Parathyroid adenoma (tissue), 2 donors: ENCODE measurements around the gene KIDINS220.

Experiments used
- H2AFZ ChIP-seq: fragments of 300-600 bp; sonication (generic); one replicate; pipeline ENCODE4 v1.7.0; 2017; ENCODE audit warnings: antibody characterized with exemption, mild to moderate bottlenecking
- H3K27ac ChIP-seq: fragments of 300-600 bp; sonication (generic); one replicate; pipeline ENCODE4 v1.7.0; 2017
- H3K27me3 ChIP-seq: fragments of 300-600 bp; sonication (generic); one replicate; pipeline ENCODE4 v1.7.0; 2017; ENCODE audit warnings: low read length; ENCODE audit not compliant: control insufficient read depth, insufficient read depth
- H3K36me3 ChIP-seq: fragments of 300-600 bp; sonication (generic); one replicate; pipeline ENCODE4 v1.7.0; 2017; ENCODE audit warnings: low read length; ENCODE audit not compliant: control insufficient read depth, insufficient read depth
- H3K4me1 ChIP-seq: fragments of 300-600 bp; sonication (generic); one replicate; pipeline ENCODE4 v1.7.0; 2017; ENCODE audit warnings: control low read depth
- H3K4me2 ChIP-seq: fragments of 300-600 bp; sonication (generic); one replicate; pipeline ENCODE4 v1.7.0; 2017; ENCODE audit warnings: low read length
- H3K4me3 ChIP-seq: fragments of 300-600 bp; sonication (generic); one replicate; pipeline ENCODE4 v1.7.0; 2017; ENCODE audit warnings: low read depth, low read length
- H3K79me2 ChIP-seq: fragments of 300-600 bp; sonication (generic); one replicate; pipeline ENCODE4 v1.7.0; 2017; ENCODE audit warnings: control low read depth
- H3K9ac ChIP-seq: fragments of 300-600 bp; sonication (generic); one replicate; pipeline ENCODE4 v1.7.0; 2017; ENCODE audit warnings: mild to moderate bottlenecking
- H3K9me3 ChIP-seq: fragments of 300-600 bp; sonication (generic); one replicate; pipeline ENCODE4 v1.7.0; 2017; ENCODE audit warnings: low read length; ENCODE audit not compliant: control insufficient read depth
- TF ChIP-seq, protein P1 (sequence below): fragments of 300-600 bp; sonication (generic); IDR thresholded peaks from one replicate; pipeline ENCODE4 v1.7.0; 2017; ENCODE audit warnings: antibody characterized with exemption, mild to moderate bottlenecking
- donor health status: primary hyperparathyroidism.

The KIDINS220 gene

DNA sequence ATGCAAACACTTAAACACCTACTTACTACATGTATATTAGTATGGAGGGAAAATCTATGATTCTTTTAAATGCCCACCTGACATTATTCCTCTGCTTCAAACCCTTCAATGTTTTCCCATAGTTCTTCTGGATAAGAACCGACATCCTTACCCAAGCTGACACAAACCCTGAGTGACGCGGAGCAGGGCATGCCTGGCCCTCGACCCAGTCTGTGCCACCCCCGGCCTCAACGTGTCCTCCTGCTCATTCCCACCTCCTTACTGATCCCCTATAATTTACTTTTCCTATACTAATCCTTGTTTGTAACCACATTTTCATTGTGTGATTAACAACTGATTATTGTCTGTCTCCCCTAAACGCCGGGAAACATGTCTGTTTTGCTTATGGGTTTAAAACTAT lies 17.5 kb downstream of the KIDINS220 start:
- Histone ChIP-seq H3K36me3 (no peaks in the 10 kb centered on the region), H3K79me2 (peaks cover 4% of the 10 kb centered on the region), H3K4me3 (no peak overlapping the region), H2AFZ (no peak overlapping the region), H3K27me3 (no peaks in the 10 kb centered on the region), H3K9me3 (no peaks in the 10 kb centered on the region), H3K27ac (no peak overlapping the region), H3K4me2 (no peak overlapping the region), H3K4me1 (no peaks in the 10 kb centered on the region), H3K9ac (no peak overlapping the region)
- TF ChIP-seq, protein P1, sequence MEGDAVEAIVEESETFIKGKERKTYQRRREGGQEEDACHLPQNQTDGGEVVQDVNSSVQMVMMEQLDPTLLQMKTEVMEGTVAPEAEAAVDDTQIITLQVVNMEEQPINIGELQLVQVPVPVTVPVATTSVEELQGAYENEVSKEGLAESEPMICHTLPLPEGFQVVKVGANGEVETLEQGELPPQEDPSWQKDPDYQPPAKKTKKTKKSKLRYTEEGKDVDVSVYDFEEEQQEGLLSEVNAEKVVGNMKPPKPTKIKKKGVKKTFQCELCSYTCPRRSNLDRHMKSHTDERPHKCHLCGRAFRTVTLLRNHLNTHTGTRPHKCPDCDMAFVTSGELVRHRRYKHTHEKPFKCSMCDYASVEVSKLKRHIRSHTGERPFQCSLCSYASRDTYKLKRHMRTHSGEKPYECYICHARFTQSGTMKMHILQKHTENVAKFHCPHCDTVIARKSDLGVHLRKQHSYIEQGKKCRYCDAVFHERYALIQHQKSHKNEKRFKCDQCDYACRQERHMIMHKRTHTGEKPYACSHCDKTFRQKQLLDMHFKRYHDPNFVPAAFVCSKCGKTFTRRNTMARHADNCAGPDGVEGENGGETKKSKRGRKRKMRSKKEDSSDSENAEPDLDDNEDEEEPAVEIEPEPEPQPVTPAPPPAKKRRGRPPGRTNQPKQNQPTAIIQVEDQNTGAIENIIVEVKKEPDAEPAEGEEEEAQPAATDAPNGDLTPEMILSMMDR, result no peak

DNA sequence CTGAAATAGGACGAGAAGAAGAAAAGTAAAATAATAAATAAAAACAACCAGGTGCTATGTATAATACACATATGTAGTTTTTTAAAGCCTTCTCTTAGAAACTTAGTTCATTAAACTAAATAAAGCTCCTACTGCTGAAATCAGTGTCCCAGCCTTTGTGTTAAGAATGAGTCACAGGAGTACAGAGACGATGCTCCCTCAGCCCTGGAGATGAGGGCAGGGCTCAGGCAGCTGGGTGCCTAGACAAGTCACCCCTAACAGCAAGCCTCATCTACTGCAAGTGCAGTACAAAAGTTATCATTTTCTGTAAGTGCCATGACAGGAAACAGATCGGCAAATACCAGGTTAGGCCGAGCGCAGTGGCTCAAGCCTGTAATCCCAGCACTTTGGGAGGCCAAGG lies 18.2 kb downstream of the KIDINS220 start:
- no peak overlapping the region for H3K4me2 ChIP-seq
- no peaks in the 10 kb centered on the region for H3K79me2 ChIP-seq
- H3K4me1 ChIP-seq, result no peaks in the 10 kb centered on the region
- no peaks in the 10 kb centered on the region for H3K36me3 ChIP-seq
- no peak overlapping the region for H2AFZ ChIP-seq
- H3K9me3 ChIP-seq, result no peaks in the 10 kb centered on the region
- H3K27me3 ChIP-seq, result no peaks in the 10 kb centered on the region
- TF ChIP-seq, protein P1, result no peak
- H3K9ac ChIP-seq, result no peak overlapping the region
- H3K27ac ChIP-seq, result no peak overlapping the region
- no peak overlapping the region for H3K4me3 ChIP-seq

DNA sequence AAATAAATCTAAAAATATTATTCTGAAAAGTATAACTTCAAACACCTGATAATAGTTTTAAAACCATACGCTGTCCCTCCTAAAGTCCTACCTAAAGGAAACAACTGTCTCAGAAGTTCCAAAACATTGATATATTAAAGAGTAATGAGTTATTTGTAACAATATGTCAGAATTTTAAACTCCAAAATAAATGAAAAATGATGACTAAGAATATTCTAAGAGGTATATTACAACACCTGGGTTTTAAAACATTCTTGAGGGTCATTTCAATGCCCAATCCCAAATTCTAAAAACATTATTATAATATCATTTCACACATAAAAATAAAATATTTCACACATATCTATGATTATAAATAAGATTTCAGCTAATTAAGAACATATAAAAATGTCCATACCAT lies 20.2 kb downstream of the KIDINS220 start:
- Histone ChIP-seq H3K36me3 (no peaks in the 10 kb centered on the region), H3K79me2 (peaks cover 3% of the 10 kb centered on the region), H3K4me1 (no peaks in the 10 kb centered on the region), H3K27ac (no peak overlapping the region), H3K4me3 (no peak overlapping the region), H3K27me3 (no peaks in the 10 kb centered on the region), H3K9ac (no peak overlapping the region), H2AFZ (no peak overlapping the region), H3K9me3 (no peaks in the 10 kb centered on the region), H3K4me2 (no peak overlapping the region)
- TF ChIP-seq, protein P1, result no peak

DNA sequence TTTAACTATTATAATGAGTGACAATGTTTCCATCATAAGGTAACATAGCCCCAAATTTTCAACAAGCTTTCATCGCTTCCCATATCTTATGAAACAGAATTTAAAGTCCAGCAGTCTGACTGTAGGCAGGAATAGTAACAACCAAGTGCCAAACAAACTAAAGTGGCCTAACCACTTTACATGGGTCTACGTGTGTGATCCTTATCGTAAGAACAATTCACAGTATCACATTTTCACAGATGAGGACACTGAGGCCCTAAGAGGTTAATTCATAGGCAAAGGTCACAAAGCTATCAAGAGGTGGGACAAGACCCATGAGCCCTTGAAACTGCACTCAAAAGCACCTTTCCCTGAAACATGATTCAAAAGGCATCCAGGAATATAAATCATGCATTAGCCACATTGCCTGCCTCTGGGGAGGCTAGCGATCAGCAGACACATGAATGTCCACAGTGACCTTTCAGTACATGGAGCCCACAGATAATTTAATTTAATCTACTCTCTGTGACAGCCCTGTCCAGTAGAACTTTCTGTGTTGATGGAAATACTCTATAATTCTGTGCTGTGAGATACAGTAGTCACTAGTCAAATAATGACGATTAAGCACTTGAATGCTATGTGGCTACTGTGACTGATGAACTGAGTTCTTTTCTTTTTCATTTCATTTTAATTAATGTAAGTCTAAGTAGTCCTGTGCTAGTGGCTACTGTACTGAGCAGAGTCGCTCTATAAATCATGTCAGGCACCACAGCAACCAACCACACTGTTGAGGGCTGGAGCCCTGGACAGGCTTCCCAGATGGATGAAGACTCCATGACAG lies 30.3 kb downstream of the KIDINS220 start:
- H3K4me2 ChIP-seq, result no peak overlapping the region
- no peaks in the 10 kb centered on the region for H3K4me1 ChIP-seq
- TF ChIP-seq, protein P1, result no peak
- no peaks in the 10 kb centered on the region for H3K36me3 ChIP-seq
- H2AFZ ChIP-seq, result no peak overlapping the region
- H3K4me3 ChIP-seq, result no peak overlapping the region
- no peaks in the 10 kb centered on the region for H3K79me2 ChIP-seq
- no peak overlapping the region for H3K9ac ChIP-seq
- no peaks in the 10 kb centered on the region for H3K27me3 ChIP-seq
- H3K9me3 ChIP-seq, result no peaks in the 10 kb centered on the region
- H3K27ac ChIP-seq, result no peak overlapping the region
